ENCODE data around the gene TXNDC2. TPM values are rescaled to one million over a fixed set of nuclear protein-coding genes. Genes with fewer than 3 reads are reported as not detected.

Gene TXNDC2
- total RNA-seq, 1 donor from 2014 or later = not detected

Other genes with a start within 250 kb of the TXNDC2 start
- gene RAB31, start 177.7 kb upstream of the TXNDC2 start, total RNA-seq = 50.0 TPM
- gene VAPA, start 28.0 kb downstream of the TXNDC2 start, total RNA-seq = 232 TPM